Calu3 (cell line): ENCODE measurements around the gene PLIN4. TPM values are rescaled to one million over a fixed set of nuclear protein-coding genes. Genes with fewer than 3 reads are reported as not detected.

Experiments
- BruUV-seq: library from RNA; stranded (reverse); fragments of 400-500 nt; replicated peaks from 2 replicates; lab custom pipeline; 2021; lab: Mats Ljungman, UMichigan
- CTCF ChIA-PET: fragments of 300-600 bp; sonication (Branson Sonifier 250); formaldehyde crosslinking; loops from one replicate; lab custom pipeline; 2022; ENCODE audit warnings: antibody characterized with exemption; lab: Charles Lee
- DNase-seq: peaks from one replicate; pipeline ENCODE4 v3.0.0; 2022
- H3K27ac Mint-ChIP-seq: one replicate; pipeline ENCODE4 v1.8.0; 2022; ENCODE audit warnings: mixed read lengths; ENCODE audit not compliant: unreplicated experiment
- H3K27me3 Mint-ChIP-seq: one replicate; pipeline ENCODE4 v1.8.0; 2022; ENCODE audit warnings: mixed read lengths; ENCODE audit not compliant: unreplicated experiment
- H3K36me3 Mint-ChIP-seq: one replicate; pipeline ENCODE4 v1.8.0; 2022; ENCODE audit warnings: mild to moderate bottlenecking, moderate library complexity, mixed read lengths; ENCODE audit not compliant: insufficient read depth, unreplicated experiment
- H3K4me1 Mint-ChIP-seq: one replicate; pipeline ENCODE4 v1.8.0; 2022; ENCODE audit warnings: mild to moderate bottlenecking, low read depth, mixed read lengths; ENCODE audit not compliant: unreplicated experiment
- H3K4me3 Mint-ChIP-seq: one replicate; pipeline ENCODE4 v1.8.0; 2022; ENCODE audit warnings: mild to moderate bottlenecking, low read depth, moderate library complexity, mixed read lengths; ENCODE audit not compliant: unreplicated experiment
- H3K9me3 Mint-ChIP-seq: one replicate; pipeline ENCODE4 v1.8.0; 2022; ENCODE audit warnings: low read depth, mixed read lengths; ENCODE audit not compliant: unreplicated experiment
- intact Hi-C: fragments of 100-400 bp; cut with micrococcal nuclease; formaldehyde crosslinking; loops from one replicate; pipeline ENCODE4 v1.10.0; 2022; ENCODE audit not compliant: unreplicated experiment
- total RNA-seq: library from RNA; stranded (reverse); gene quantifications from 2 replicates; pipeline ENCODE4 v1.2.3, GENCODE V29; 2022
- TF ChIP-seq, protein P1 (sequence below): fragments of 200-600 bp; IDR thresholded peaks from one replicate; pipeline ENCODE4 v1.8.0; 2022; ENCODE audit warnings: antibody characterized with exemption; ENCODE audit not compliant: unreplicated experiment

The PLIN4 gene
- total RNA-seq, 1 experiment from 2014 or later = 1.1 TPM

DNA sequence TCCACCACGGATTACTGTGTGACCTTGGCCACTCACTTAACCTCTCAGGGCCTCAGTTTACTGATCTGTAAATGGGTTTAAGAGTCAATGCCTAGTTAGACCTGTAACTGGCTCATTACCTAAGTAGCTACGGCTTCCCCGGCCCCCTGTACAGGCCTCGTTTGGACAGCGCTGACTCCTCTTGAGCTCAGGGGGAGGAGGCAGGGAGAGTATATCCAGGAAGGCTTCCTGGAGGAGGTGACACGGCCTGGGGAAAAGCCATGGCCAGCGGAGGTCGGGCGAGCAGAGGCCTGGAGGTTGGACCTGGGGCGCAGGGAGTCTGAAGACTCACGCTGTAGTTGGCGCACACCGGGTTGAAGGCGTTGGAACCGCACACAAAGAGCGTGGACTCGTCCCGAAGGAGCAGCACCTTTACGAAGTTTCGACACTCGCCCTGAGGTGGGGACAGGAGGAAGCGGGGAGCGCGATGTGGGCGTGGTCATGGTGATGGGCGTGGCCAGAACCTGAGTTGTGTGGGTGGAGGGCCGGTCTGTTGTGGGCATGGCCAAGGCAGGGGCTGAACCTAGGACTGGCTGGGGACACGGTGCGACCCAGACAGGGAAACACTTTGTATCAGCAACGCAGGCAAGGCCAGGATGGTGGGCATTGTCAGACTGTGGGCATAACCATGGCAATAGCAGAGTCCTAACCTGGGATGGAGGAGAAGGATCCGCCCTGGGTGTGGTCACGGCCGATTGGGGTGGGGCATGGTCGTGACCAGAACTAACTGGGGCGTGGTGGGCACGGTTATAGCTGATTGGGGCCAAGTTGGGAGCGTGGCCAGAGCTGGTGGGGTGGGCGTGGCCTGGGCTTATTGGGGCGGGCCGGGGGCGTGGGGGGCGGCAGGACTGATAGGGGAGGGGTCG, 37.6 kb upstream of the PLIN4 start:
- TF ChIP-seq, protein P1, sequence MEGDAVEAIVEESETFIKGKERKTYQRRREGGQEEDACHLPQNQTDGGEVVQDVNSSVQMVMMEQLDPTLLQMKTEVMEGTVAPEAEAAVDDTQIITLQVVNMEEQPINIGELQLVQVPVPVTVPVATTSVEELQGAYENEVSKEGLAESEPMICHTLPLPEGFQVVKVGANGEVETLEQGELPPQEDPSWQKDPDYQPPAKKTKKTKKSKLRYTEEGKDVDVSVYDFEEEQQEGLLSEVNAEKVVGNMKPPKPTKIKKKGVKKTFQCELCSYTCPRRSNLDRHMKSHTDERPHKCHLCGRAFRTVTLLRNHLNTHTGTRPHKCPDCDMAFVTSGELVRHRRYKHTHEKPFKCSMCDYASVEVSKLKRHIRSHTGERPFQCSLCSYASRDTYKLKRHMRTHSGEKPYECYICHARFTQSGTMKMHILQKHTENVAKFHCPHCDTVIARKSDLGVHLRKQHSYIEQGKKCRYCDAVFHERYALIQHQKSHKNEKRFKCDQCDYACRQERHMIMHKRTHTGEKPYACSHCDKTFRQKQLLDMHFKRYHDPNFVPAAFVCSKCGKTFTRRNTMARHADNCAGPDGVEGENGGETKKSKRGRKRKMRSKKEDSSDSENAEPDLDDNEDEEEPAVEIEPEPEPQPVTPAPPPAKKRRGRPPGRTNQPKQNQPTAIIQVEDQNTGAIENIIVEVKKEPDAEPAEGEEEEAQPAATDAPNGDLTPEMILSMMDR = no peak
- Mint-ChIP-seq H3K27me3 (peaks cover 37% of the 10 kb centered on the region), H3K4me1 (no peaks in the 10 kb centered on the region), H3K9me3 (peaks cover 8% of the 10 kb centered on the region), H3K27ac (no peak overlapping the region), H3K4me3 (peak overlapping the region; percentile 64), H3K36me3 (peaks cover 26% of the 10 kb centered on the region)
- intact Hi-C loops = no loop called here
- CTCF ChIA-PET = interaction anchor here (1.2 kb wide), 1 partner anchor 14 kb away, joined by 5 read pairs; no protein-coding TSS in a partner anchor
- BruUV-seq = no TSS peak
- peak; percentile 81 for DNase-seq

- peaks cover 26% of the 10 kb centered on the region for H3K36me3 Mint-ChIP-seq
Observed at GRCh38 chr19:4554717-4555116, 36.4 kb upstream of the PLIN4 start.

GRCh38 chr19:4553775-4554174, 35.5 kb upstream of the PLIN4 start:
- peaks cover 46% of the 10 kb centered on the region for H3K27me3 Mint-ChIP-seq
- TF ChIP-seq, protein P1 = no peak
- intact Hi-C loops = no loop called here
- peaks cover 8% of the 10 kb centered on the region for H3K9me3 Mint-ChIP-seq
- CTCF ChIA-PET = no interaction called here
- H3K4me3 Mint-ChIP-seq = no peak overlapping the region
- peak overlapping the region; percentile 44 for H3K27ac Mint-ChIP-seq
- no TSS peak for BruUV-seq
- H3K36me3 Mint-ChIP-seq = peaks cover 26% of the 10 kb centered on the region
- DNase-seq = no peak
- H3K4me1 Mint-ChIP-seq = no peaks in the 10 kb centered on the region

More at GRCh38 chr19:4554717-4555116, 36.4 kb upstream of the PLIN4 start:
- CTCF ChIA-PET = no interaction called here
- no peak for DNase-seq
- Mint-ChIP-seq H3K4me1 (no peaks in the 10 kb centered on the region), H3K27me3 (peaks cover 37% of the 10 kb centered on the region), H3K4me3 (no peak overlapping the region), H3K27ac (no peak overlapping the region), H3K9me3 (peaks cover 8% of the 10 kb centered on the region)
- BruUV-seq = no TSS peak
- TF ChIP-seq, protein P1 = no peak
- intact Hi-C loops = no loop called here

DNA sequence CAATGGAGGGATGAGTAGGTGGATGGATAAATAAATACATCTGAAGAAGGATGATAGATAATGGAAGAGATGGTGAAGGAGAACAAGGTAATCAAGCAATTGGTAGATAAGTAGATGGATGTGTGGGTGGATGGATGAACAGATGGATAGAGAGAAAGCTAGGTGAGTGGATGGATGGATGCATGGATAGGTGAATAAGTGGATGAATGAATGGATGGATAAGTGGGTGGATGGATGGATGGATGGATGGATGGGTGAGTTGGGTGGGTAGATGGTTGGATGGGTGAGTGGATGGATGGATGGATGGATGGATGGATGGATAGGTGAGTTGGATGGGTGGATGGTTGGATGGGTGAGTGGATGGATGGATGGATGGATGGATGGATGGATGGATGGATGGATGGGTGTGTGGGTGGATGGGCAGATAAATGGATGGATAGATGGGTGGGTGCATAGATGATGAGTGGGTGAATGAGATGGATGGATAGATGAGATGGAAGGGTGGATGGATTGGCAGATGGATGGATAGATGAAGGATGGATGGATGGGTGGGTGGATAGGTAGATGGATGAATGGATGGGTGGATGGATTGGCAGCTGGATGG, 34.9 kb upstream of the PLIN4 start:
- TF ChIP-seq, protein P1 = no peak
- Mint-ChIP-seq H3K27ac (peak overlapping the region; percentile 44), H3K36me3 (peaks cover 26% of the 10 kb centered on the region), H3K4me3 (no peak overlapping the region), H3K4me1 (no peaks in the 10 kb centered on the region), H3K27me3 (peaks cover 51% of the 10 kb centered on the region), H3K9me3 (peaks cover 8% of the 10 kb centered on the region)
- intact Hi-C loops = no loop called here
- DNase-seq = no peak
- CTCF ChIA-PET = no interaction called here
- BruUV-seq = no TSS peak
